Psoas muscle (tissue), 8 donors: ENCODE measurements around the gene CCR2. TPM values are rescaled to one million over a fixed set of nuclear protein-coding genes. Genes with fewer than 3 reads are reported as not detected.
A peak's percentile ranks its signal among the peaks of the same experiment; 100 is the strongest.

Source experiments
- ATAC-seq, 4 donors: fragments of 200-7000 bp; cut with Tn5 transposase; one replicate each; pipeline ENCODE4 v1.9.1; 2020; ENCODE audit warnings: moderate library complexity in 3 of 4, mild to moderate bottlenecking in 2 of 4
- DNase-seq, 2 donors: peaks; one replicate each; pipeline ENCODE4 v3.0.0-alpha.2; 2020
- H3K27ac ChIP-seq: fragments of 200-600 bp; one replicate; pipeline ENCODE4 v1.8.0; 2022
- H3K27me3 ChIP-seq, 3 donors: fragments of 200-600 bp in 1 of 3; one replicate each; pipeline versions ENCODE4 v1.6.1 to v1.8.0; 2013 to 2022; ENCODE audit warnings: low read length in 2 of 3, mild to moderate bottlenecking in 2 of 3, moderate library complexity in 1 of 3; ENCODE audit not compliant: insufficient read depth in 3 of 3
- H3K36me3 ChIP-seq, 2 donors: fragments of 200-600 bp in 1 of 2; one replicate each; pipeline versions ENCODE4 v1.6.1 to v1.8.0; 2013 to 2022; ENCODE audit warnings: low read depth in 1 of 2, mild to moderate bottlenecking in 1 of 2, moderate library complexity in 1 of 2; ENCODE audit not compliant: insufficient read depth in 1 of 2
- H3K4me1 ChIP-seq: fragments of 200-600 bp; one replicate; pipeline ENCODE4 v1.8.0; 2022
- H3K4me3 ChIP-seq: fragments of 200-600 bp; one replicate; pipeline ENCODE4 v1.8.0; 2022; ENCODE audit warnings: mild to moderate bottlenecking
- H3K9me3 ChIP-seq: fragments of 200-600 bp; one replicate; pipeline ENCODE4 v1.8.0; 2022
- WGBS, 3 donors: extraction: QIAGEN DNeasy Blood & Tissue Kit; methylation state at CpG; one replicate each; pipeline versions ENCODE4 v1.1.6 to v1.1.7; 2013; 5-methylcytosine and 5-hydroxymethylcytosine counted together
- intact Hi-C, 2 donors: fragments of 100-400 bp; cut with DNase I; formaldehyde crosslinking; loops; one replicate each; pipeline versions ENCODE4 v1.11.0 to v1.14.2; 2022
- polyA plus RNA-seq, 3 donors: library from polyadenylated mRNA; stranded (reverse); fragments of 200-250 nt; gene quantifications; one replicate each; pipeline ENCODE4 v1.2.3, GENCODE V29; 2013
- total RNA-seq, 4 donors: library from RNA; stranded (reverse); fragmentation: NEBNext Ultra II Directional in 2 of 4; extraction: Animal tissue kit (Norgen Biotek cat#: 25700) in 2 of 4; gene quantifications; one replicate each; pipeline versions ENCODE4 v1.2.1 to v1.2.4, GENCODE V29; 2021 to 2023
- TF ChIP-seq, protein P1 (sequence below): fragments of 200-600 bp; IDR thresholded peaks from one replicate; pipeline ENCODE4 v1.8.0; 2022; ENCODE audit warnings: antibody characterized with exemption
- donor health status: healthy with polysubstance abuse.
- donor health status: DM: no; HTN: no; CAD: no; lungs with moderate emphysema.
- donor health status: Bipolar disorder and iron deficiency.
- donor health status: healthy.
- donor health status: DM: yes; HTN: yes; CAD: no.
- donor health status: DM: no; HTN: no; CAD: no.
- donor health status: DM: no; HTN: no; CAD: no.
- donor health status: DM: yes; HTN: yes; CAD: no.

CCR2 gene
- total and polyA plus RNA-seq, 7 donors: 0.10 to 1.0 (median 0.34) TPM

DNA sequence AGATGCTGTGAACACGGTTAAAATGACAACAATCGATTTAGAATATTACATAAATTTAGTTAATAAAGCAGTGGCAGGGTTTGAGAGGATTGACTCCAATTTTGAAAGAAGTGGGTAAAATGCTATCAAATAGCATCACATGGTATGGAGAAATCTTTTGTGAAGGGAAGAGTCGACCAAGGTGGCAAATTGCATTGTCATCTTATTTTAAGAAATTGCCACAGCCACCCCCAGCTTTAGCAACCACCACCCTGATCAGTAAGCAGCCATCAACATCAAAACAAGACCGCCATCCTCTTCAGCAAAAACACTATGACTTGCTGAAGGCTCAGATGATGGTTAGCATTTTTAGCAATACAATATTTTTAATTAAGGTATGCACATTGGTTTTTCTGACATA, 11.1 kb downstream of the CCR2 start:
- whole genome bisulfite sequencing, 3 donors: 86 to 89% (median 88%) methylated on average over 4 of the region's 4 CpGs
- Histone ChIP-seq H3K9me3 (no peaks in the 10 kb centered on the region), H3K27me3 (peaks cover 0 to 4% (median 2%) of the 10 kb centered on the region in 3 donors), H3K36me3 (no peaks in the 10 kb centered on the region), H3K27ac (no peak overlapping the region), H3K4me3 (no peak overlapping the region), H3K4me1 (peaks cover 3% of the 10 kb centered on the region)
- intact Hi-C loops: loop anchor here in 1 of 2 donors (10.0 kb wide), 1 partner anchor 250 kb away; no protein-coding TSS in a partner anchor
- no peak for ATAC-seq
- no peak for DNase-seq
- TF ChIP-seq, protein P1, sequence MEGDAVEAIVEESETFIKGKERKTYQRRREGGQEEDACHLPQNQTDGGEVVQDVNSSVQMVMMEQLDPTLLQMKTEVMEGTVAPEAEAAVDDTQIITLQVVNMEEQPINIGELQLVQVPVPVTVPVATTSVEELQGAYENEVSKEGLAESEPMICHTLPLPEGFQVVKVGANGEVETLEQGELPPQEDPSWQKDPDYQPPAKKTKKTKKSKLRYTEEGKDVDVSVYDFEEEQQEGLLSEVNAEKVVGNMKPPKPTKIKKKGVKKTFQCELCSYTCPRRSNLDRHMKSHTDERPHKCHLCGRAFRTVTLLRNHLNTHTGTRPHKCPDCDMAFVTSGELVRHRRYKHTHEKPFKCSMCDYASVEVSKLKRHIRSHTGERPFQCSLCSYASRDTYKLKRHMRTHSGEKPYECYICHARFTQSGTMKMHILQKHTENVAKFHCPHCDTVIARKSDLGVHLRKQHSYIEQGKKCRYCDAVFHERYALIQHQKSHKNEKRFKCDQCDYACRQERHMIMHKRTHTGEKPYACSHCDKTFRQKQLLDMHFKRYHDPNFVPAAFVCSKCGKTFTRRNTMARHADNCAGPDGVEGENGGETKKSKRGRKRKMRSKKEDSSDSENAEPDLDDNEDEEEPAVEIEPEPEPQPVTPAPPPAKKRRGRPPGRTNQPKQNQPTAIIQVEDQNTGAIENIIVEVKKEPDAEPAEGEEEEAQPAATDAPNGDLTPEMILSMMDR: no peak

DNA sequence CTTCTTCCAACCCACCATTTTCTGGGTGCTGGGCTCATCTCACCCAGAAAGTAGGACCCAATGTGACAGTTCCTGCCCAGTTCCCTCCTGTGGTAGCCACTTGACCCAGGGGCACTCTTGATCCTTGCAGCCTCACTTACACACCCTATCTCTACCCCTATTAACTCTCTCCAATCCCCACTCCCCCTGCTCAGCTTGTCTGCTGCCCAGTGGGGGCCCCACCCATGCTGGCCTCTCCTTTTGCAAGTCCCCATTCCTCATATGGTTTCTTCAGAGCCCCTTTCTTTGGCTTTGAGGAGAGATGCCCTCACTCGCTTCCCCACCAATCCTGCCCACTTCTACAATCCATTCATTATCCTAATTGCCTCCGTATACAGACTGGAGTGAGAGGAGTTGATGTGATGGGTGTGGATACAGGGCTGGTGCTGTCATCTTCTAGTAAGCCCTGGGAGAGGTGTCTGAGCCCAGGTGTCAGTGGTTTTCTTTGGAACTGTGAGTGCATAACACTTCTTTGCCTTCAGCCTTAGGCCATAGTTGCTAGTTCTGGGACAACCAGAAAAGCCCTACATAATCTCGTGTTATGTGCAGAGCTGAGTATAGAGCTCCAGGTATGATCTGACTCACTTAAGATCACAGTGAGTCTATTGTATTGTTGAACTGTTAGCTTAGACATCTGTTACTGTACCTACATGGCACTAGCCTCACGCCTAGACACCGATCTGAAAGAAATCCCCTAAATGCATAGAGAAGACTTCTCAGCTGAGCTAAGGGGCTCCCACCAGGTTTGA, 12.0 kb downstream of the CCR2 start:
- Histone ChIP-seq H3K4me3 (no peak overlapping the region), H3K27me3 (peaks cover 0 to 4% (median 2%) of the 10 kb centered on the region in 3 donors), H3K9me3 (no peaks in the 10 kb centered on the region), H3K27ac (no peak overlapping the region), H3K4me1 (no peaks in the 10 kb centered on the region), H3K36me3 (no peaks in the 10 kb centered on the region)
- 94 to 95% (median 95%) methylated on average over 5 of the region's 5 CpGs for WGBS, 3 donors
- intact Hi-C loops: loop anchor here in 1 of 2 donors (10.0 kb wide), 1 partner anchor 251 kb away; no protein-coding TSS in a partner anchor
- TF ChIP-seq, protein P1: no peak
- DNase-seq (no peak), ATAC-seq (no peak)

DNA sequence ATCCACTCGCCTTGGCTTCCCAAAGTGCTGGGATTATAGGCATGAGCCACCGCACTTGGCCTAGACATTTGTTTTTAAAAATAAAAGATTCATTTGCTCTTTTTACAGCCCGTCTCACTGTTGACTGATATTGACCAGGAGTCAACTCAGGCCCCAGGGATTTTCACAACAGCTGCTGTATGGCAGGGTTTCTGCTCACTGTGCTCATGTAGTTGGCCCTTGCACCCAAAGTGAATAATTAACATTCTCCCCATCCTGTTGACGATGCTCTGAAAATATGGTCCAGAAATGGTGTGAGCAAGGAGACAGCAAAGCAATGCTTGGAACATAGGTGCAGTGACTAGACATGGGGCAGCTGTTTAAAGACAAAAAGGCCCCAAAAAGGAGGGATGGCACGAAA, 13.9 kb downstream of the CCR2 start:
- Histone ChIP-seq H3K4me1 (no peaks in the 10 kb centered on the region), H3K27ac (no peak overlapping the region), H3K9me3 (no peaks in the 10 kb centered on the region), H3K27me3 (peaks cover 0 to 4% (median 2%) of the 10 kb centered on the region in 3 donors), H3K36me3 (no peaks in the 10 kb centered on the region), H3K4me3 (no peak overlapping the region)
- TF ChIP-seq, protein P1: no peak
- ATAC-seq (no peak), DNase-seq (no peak)
- 50 to 66% (median 52%) methylated on average over 5 of the region's 5 CpGs for WGBS, 3 donors
- intact Hi-C loops: loop anchor here in 1 of 2 donors (10.0 kb wide), 1 partner anchor 253 kb away; no protein-coding TSS in a partner anchor

DNA sequence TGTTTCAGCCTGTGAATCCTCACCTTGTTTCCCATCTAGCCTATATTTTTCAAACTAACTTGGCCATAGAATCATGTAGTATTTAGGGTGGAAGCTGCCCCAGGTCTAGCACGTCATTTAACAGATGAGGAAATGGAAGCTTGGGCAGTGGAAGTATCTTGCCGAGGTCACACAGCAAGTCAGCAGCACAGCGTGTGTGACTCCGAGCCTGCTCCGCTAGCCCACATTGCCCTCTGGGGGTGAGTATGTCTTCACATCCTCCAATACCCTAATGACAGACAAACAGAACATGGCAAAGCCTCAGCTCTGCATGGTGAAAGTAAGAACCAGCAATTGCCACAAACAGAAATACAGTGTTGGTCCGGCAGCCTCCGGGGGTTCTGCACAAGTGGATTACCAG, 14.7 kb downstream of the CCR2 start:
- WGBS, 3 donors: 52 to 72% (median 53%) methylated on average over 7 of the region's 7 CpGs
- Histone ChIP-seq H3K4me1 (no peaks in the 10 kb centered on the region), H3K4me3 (no peak overlapping the region), H3K27ac (no peak overlapping the region), H3K36me3 (no peaks in the 10 kb centered on the region), H3K27me3 (peaks cover 0 to 4% (median 2%) of the 10 kb centered on the region in 3 donors), H3K9me3 (no peaks in the 10 kb centered on the region)
- TF ChIP-seq, protein P1: no peak
- ATAC-seq (peak in 3 of 4 donors; percentile 42 to 64 (median 48)), DNase-seq (peak; percentile 39 to 74)
- intact Hi-C loops: loop anchor here in 1 of 2 donors (10.0 kb wide), 1 partner anchor 254 kb away; no protein-coding TSS in a partner anchor
